Measurements from ENCODE around the gene GIT1.

GIT1 gene

DNA sequence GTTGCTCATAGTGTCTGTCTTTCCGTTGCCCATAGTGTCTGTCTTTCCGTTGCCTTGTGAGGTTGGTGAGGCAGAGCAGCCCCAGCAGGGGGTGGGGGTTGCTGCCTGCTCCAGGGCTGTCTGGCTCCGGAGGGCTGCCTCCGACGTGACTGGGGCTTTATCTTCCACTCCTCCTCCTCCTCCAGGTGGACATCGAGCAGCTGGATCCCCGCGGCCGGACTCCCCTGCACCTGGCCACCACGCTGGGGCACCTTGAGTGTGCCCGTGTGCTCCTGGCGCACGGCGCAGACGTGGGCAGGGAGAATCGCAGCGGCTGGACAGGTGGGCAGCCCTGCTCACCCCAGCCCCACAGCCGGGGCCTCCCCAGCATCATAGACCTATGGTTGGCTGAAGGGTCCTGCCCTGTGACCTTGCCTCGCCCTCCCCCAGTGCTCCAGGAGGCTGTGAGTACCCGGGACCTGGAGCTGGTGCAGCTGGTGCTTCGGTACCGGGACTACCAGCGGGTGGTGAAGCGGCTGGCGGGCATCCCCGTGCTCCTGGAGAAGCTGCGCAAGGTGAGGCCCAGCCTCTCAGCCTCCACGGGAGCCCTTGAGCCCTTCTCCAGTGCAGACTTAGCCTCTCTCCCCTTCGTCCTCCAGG lies 18.2 kb upstream of the GIT1 start:
- no peaks in the 10 kb centered on the region for H3K4me1 ChIP-seq (ENCODE audit: control insufficient read depth, insufficient read depth, low read length)
- H3K27me3 ChIP-seq (replicated peaks; ENCODE audit: control insufficient read depth, insufficient read depth, low read length), result no peaks in the 10 kb centered on the region
- DNase-seq (ENCODE audit: low read depth), result no peak
- H3K9me3 ChIP-seq (ENCODE audit: control insufficient read depth, low read length), result no peaks in the 10 kb centered on the region
- H3K4me3 ChIP-seq (ENCODE audit: low read length), result no peak overlapping the region
- H3K9ac ChIP-seq (ENCODE audit: low read length), result no peak overlapping the region
- no peaks in the 10 kb centered on the region for H3K36me3 ChIP-seq (ENCODE audit: control insufficient read depth, insufficient read depth, low read length, severe bottlenecking)

DNA sequence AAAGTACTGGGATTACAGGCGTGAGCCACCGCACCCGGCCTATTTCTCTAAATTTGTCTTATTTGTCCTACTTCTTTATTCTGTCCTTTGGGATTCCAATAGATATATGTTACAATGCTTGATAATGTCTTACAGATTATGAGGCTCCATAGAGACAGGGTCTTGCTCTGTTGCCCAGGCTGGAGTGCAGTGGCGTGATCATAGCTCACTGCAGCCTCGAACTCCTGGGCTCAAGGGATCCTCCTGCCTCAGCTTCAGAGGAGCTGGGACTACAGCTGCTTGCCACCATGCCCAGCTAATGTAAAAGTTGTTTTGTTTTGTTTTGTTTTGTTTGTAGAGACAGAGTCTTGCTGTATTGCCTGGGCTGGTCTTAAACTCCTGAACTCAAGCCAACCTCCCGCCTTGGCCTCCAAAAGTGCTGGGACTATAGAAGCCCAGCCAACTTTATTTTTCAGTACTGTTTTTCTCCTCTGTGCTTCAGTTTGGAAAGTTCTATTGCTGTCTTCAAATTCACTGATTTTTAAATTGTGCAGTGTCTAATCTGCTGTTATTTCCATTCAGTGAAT lies 13.7 kb upstream of the GIT1 start:
- H3K4me1 ChIP-seq (ENCODE audit: control insufficient read depth, insufficient read depth, low read length), result no peaks in the 10 kb centered on the region
- H3K36me3 ChIP-seq (ENCODE audit: control insufficient read depth, insufficient read depth, low read length, severe bottlenecking), result no peaks in the 10 kb centered on the region
- no peak for DNase-seq (ENCODE audit: low read depth)
- no peak overlapping the region for H3K4me3 ChIP-seq (ENCODE audit: low read length)
- H3K9me3 ChIP-seq (ENCODE audit: control insufficient read depth, low read length), result no peaks in the 10 kb centered on the region
- no peaks in the 10 kb centered on the region for H3K27me3 ChIP-seq (replicated peaks; ENCODE audit: control insufficient read depth, insufficient read depth, low read length)
- H3K9ac ChIP-seq (ENCODE audit: low read length), result no peak overlapping the region

DNA sequence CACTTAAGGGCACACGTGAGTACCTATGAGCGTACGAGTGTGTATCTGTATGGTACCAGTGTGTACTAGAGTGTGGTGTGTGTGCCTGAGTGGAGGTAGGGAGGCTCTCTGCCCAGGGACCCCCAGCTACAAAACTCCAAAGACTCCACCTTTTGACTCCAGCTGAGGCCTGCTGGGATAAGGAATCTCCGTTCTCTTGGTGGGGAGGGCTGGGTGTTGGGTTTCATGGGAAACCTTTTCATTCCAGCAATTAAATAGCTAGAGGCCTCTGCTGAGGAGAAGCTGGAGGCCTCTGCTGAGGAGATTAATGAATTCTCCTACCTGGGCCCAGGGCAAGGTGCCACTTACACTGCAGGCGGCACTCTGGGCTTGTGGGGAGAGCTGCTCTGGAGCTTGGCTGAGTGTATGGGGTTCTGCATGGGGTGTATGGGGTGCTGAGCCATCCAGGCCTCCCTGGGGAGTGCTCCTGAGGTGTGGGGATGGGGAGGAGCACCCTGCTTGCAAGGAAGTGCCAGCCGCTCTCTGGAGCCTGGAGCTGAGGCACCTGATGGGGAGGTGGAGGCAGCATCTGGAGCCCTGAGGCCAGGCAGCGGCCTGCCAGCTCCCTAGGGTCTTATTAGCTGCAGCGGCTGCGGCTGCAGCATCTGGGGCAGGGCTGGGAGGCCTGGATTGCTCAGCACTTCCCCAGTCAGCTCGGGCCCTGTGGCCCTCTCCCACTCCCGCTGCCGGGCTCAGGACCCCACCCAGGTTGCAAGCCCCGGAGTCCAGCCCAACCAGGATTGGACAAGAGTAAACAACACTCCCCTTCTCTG lies 8.1 kb upstream of the GIT1 start:
- no peak overlapping the region for H3K9ac ChIP-seq (ENCODE audit: low read length)
- no peak overlapping the region for H3K4me3 ChIP-seq (ENCODE audit: low read length)
- no peaks in the 10 kb centered on the region for H3K9me3 ChIP-seq (ENCODE audit: control insufficient read depth, low read length)
- peaks cover 37% of the 10 kb centered on the region for H3K4me1 ChIP-seq (ENCODE audit: control insufficient read depth, insufficient read depth, low read length)
- DNase-seq (ENCODE audit: low read depth), result no peak
- H3K36me3 ChIP-seq (ENCODE audit: control insufficient read depth, insufficient read depth, low read length, severe bottlenecking), result no peaks in the 10 kb centered on the region
- H3K27me3 ChIP-seq (replicated peaks; ENCODE audit: control insufficient read depth, insufficient read depth, low read length), result no peaks in the 10 kb centered on the region

DNA sequence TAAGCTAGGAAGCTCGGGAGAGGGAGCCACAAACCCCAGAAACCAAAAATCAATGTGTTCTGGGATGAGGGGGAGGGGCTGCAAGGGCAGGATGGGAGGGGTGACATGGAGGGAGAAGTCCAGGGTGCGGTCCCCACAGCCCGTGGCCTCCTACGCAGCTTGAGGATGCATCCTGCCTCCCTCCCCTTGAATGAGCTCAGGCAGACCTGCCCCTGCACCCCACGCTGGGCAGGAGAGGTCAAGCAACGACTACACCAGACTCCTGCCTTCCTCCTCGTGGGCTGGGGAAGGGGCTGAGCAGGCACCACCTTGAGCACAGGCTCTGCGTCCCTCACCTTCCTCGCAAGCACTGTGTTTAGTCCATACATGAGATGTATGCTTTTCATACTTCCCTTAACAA lies 7.4 kb upstream of the GIT1 start:
- no peaks in the 10 kb centered on the region for H3K27me3 ChIP-seq (replicated peaks; ENCODE audit: control insufficient read depth, insufficient read depth, low read length)
- H3K4me3 ChIP-seq (ENCODE audit: low read length), result no peak overlapping the region
- no peaks in the 10 kb centered on the region for H3K9me3 ChIP-seq (ENCODE audit: control insufficient read depth, low read length)
- no peak overlapping the region for H3K9ac ChIP-seq (ENCODE audit: low read length)
- peaks cover 44% of the 10 kb centered on the region for H3K4me1 ChIP-seq (ENCODE audit: control insufficient read depth, insufficient read depth, low read length)
- H3K36me3 ChIP-seq (ENCODE audit: control insufficient read depth, insufficient read depth, low read length, severe bottlenecking), result no peaks in the 10 kb centered on the region
- no peak for DNase-seq (ENCODE audit: low read depth)

DNA sequence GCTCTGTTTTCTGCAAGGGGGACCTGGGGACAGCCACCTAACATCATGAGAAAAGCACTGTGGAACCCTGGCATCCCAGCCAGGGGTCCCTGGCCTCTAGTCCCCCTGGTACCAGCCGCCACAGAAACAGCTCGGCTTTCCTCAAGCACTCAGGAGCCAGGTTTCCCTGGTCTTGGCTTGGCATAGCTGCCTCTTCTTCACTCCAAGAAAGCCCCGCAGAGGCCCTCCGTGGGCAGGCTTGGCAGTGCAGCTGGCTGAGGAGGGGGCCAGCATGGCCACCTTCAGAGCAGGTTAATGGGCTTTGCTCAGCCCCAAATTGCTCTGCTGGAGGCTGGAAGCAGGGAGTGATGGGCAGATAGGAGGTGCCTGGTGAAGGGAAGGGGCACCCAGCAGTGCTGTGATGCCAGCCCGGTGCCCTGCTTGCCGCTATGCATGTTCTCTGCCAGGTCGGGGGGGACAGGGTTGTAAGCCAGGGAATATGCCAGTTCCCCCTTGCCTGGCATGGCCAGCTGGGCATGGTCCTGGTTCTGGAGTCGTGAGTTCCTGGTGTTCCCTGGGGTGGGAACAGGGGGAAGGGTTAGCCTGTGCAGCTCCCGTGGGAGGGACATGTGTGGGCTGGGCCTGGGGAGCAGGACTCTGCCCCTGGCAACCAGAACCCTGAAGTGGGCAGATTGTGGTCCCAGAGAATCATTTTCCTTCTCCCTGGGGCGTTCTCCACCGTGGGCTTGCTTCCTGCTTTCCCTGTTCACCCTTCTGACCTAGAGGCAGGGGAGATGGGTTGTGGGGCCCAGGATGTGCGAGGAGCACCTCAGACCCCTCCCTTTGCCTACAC lies 6.7 kb upstream of the GIT1 start:
- Histone ChIP-seq H3K4me1 (ENCODE audit: control insufficient read depth, insufficient read depth, low read length) (peaks cover 51% of the 10 kb centered on the region), H3K9ac (ENCODE audit: low read length) (no peak overlapping the region), H3K9me3 (ENCODE audit: control insufficient read depth, low read length) (no peaks in the 10 kb centered on the region), H3K4me3 (ENCODE audit: low read length) (no peak overlapping the region), H3K27me3 (replicated peaks; ENCODE audit: control insufficient read depth, insufficient read depth, low read length) (no peaks in the 10 kb centered on the region), H3K36me3 (ENCODE audit: control insufficient read depth, insufficient read depth, low read length, severe bottlenecking) (no peaks in the 10 kb centered on the region)
- no peak for DNase-seq (ENCODE audit: low read depth)

DNA sequence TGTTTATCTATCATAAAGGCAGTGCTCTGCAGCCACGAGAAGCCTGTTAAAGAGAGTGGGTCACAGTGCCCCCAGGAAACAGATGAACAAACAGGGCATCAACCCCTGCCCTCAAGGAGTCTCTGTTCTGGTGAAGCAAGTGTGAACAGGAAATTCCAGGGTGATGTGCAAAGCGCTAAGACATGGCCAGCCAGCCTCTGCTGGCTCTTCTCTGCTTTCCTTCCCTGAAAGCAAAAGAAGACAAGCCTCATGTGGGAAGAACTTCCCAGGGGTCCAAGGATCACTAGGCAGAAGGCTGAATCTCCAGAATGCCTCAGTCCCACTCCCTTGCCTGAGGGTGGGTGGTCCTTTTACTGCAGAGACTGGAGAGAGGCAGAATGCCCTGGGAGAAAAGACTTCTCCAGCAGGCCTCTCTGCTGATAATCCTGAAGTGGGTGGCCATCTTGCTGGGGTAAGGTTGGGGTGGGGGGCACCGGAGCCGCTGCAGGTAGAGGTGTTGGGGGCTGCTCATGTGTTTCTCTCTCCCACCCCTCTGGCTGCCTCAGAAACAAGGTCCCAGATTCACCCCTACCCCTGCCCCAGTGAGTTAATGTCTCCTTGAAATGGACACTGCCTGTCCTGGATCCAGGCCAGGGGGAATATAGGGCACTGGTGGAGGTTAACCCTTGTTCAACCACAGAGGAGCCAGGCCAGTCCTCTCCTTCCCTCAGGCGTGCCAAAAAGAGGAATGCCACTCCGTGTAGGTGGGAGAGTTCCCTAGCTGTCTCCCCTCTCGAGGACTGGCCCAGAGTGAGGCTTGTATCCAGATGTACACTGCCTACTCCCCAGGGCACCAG lies 5.9 kb upstream of the GIT1 start:
- Histone ChIP-seq H3K9me3 (ENCODE audit: control insufficient read depth, low read length) (no peaks in the 10 kb centered on the region), H3K4me3 (ENCODE audit: low read length) (no peak overlapping the region), H3K27me3 (replicated peaks; ENCODE audit: control insufficient read depth, insufficient read depth, low read length) (no peaks in the 10 kb centered on the region), H3K4me1 (ENCODE audit: control insufficient read depth, insufficient read depth, low read length) (peaks cover 59% of the 10 kb centered on the region), H3K36me3 (ENCODE audit: control insufficient read depth, insufficient read depth, low read length, severe bottlenecking) (no peaks in the 10 kb centered on the region), H3K9ac (ENCODE audit: low read length) (no peak overlapping the region)
- no peak for DNase-seq (ENCODE audit: low read depth)

DNA sequence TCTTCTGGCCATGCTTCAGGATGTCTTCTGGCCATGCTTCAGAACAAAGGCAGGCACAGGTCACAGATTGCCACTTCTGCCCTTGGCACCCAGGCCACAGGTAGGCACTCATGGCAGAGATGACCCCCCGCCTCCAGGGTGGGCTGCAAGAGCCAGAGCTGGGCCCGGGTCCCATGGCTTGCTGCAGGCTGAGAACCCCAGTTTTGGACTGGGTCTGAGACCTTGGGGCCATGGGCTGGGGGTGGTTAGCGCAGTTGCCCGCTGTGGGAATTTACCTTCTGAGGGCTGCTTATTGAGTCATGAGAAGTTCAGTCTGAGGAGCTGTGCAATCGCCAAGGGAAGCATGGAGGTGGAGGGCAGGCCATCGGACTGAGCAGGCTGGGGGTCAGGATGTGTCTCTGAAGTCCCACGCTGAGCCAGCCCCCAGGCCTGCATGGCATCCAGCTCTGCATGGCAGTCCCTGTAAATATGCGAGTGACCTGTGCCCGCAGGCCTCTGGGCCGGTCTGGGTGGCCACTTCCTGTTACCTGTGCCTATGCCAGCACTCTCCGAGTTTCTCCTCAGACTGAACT lies 5.2 kb upstream of the GIT1 start:
- H3K4me1 ChIP-seq (ENCODE audit: control insufficient read depth, insufficient read depth, low read length), result peaks cover 66% of the 10 kb centered on the region
- no peaks in the 10 kb centered on the region for H3K36me3 ChIP-seq (ENCODE audit: control insufficient read depth, insufficient read depth, low read length, severe bottlenecking)
- H3K27me3 ChIP-seq (replicated peaks; ENCODE audit: control insufficient read depth, insufficient read depth, low read length), result no peaks in the 10 kb centered on the region
- no peak overlapping the region for H3K9ac ChIP-seq (ENCODE audit: low read length)
- H3K9me3 ChIP-seq (ENCODE audit: control insufficient read depth, low read length), result no peaks in the 10 kb centered on the region
- H3K4me3 ChIP-seq (ENCODE audit: low read length), result peak overlapping the region; percentile 80
- DNase-seq (ENCODE audit: low read depth), result no peak

DNA sequence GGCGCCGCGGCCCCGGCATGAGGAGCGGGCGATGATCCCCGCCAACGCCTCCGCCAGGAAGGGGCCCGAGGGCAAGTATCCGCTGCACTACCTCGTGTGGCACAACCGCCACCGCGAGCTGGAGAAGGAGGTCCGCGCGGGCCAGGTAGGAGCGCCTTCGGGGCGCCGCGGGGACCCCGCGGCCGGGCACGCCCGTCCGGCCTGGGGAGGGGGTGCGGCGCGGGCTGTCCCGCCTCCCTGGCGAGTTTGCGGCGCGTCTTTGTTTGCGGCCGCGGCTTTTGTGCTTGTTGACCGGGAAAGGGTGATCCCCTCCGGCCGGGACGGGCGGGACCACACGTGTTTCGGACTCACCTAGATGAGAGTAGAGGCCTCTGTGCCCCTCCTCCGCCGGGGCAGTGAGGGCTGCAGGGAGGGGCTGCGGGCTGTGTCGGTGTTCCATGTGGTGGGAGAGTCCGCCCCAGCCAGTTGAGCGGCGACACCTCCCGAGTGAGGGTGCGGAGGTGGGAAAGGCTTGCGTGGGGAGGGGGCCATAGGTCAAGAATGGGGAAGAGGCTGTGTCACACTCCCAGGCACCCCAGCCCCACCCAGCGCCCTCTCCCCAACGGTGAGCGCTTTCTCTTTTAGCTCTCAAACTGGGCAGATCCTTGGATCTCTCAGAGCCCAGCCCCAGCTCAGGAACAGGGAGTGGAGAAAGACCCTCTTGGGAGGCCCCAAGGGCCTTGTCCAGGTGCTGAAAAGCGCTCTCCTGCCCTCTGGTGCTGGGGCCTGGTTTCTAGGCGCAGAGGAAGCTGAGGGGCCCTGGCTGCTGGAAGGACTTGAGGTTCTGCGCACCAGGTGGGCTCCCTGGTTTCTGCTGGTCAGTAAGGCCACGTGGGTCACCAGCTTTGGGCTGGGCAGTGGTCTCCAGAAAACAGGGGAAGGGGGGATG lies 4.4 kb upstream of the GIT1 start:
- peaks cover 66% of the 10 kb centered on the region for H3K4me1 ChIP-seq (ENCODE audit: control insufficient read depth, insufficient read depth, low read length)
- no peaks in the 10 kb centered on the region for H3K27me3 ChIP-seq (replicated peaks; ENCODE audit: control insufficient read depth, insufficient read depth, low read length)
- H3K9me3 ChIP-seq (ENCODE audit: control insufficient read depth, low read length), result no peaks in the 10 kb centered on the region
- peak overlapping the region; percentile 72 for H3K9ac ChIP-seq (ENCODE audit: low read length)
- no peaks in the 10 kb centered on the region for H3K36me3 ChIP-seq (ENCODE audit: control insufficient read depth, insufficient read depth, low read length, severe bottlenecking)
- peak overlapping the region; percentile 80 for H3K4me3 ChIP-seq (ENCODE audit: low read length)
- peak; percentile 60 for DNase-seq (ENCODE audit: low read depth)

DNA sequence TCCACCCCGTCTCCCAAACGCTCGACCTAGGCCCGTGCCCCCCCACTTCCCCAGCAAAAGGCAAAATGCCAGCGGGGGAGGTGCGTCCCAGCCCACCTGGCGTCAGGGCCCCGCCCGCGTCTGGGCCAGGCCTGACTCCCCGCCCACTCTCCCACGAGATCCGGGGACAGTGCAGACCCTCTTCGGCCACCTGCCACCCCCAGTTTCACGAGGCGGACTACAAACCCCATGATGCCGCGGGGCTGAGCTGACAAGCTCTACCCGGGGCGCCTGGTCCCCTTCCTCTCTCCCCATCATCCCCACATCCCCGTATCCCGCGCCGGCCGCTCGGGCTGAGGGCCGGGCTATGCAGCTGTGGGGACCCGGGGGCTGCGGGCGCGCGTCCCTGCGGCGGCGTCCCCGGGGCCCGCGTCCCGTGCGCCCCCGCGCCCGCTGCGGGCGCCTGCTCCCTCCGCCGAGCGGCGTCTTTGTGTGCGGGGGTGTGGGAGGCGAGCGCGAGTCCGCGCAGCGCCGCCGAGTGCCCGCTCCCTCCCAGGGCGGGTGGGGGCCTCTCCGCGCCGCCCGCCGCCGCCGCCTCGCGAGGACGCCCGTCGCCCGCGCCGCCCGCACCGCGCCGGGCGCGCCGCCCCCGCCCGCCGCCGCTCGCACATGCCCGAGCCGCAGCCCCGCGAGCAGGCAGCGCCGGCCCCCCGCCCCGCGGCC lies 3.6 kb upstream of the GIT1 start, which contains the start of gene ANKRD13B:
TSS of gene ANKRD13B (plus strand) at position 283 of the 702 bp plus-strand sequence. CDS start 490 bp downstream, outside the sequence.
- no peaks in the 10 kb centered on the region for H3K27me3 ChIP-seq (replicated peaks; ENCODE audit: control insufficient read depth, insufficient read depth, low read length)
- no peaks in the 10 kb centered on the region for H3K9me3 ChIP-seq (ENCODE audit: control insufficient read depth, low read length)
- H3K36me3 ChIP-seq (ENCODE audit: control insufficient read depth, insufficient read depth, low read length, severe bottlenecking), result no peaks in the 10 kb centered on the region
- peak; percentile 66 for DNase-seq (ENCODE audit: low read depth)
- H3K9ac ChIP-seq (ENCODE audit: low read length), result peak within 1 kb of the TSS; percentile 72
- peak within 1 kb of the TSS; percentile 80 for H3K4me3 ChIP-seq (ENCODE audit: low read length)
- peaks cover 72% of the 10 kb centered on the region for H3K4me1 ChIP-seq (ENCODE audit: control insufficient read depth, insufficient read depth, low read length)

All from adipocyte (in vitro differentiated cells).